ENCODE results near the gene CHRFAM7A. TPM values are rescaled to one million over a fixed set of nuclear protein-coding genes. Genes with fewer than 3 reads are reported as not detected.
A peak's percentile ranks its signal among the peaks of the same experiment; 100 is the strongest.
"Not testable (repeated sequence)": the region's sequence is repeated elsewhere in the genome, so short reads cannot be mapped to it uniquely, and the experiment has no call there.

The CHRFAM7A gene
- total RNA-seq (2014; rRNA removed; shearing (Covaris generic)) = 3.9 and 5.1 TPM in 2 replicates
- 2.5 TPM in 2 replicates for polyA plus RNA-seq (2015; cell fraction: cytosol; rRNA removed)
- 14.3 and 21.8 TPM in 2 replicates for polyA plus RNA-seq (2015; cell fraction: nucleus; rRNA removed)

- DNase-seq (ENCODE audit: low read depth) = not testable (repeated sequence)
Measured at GRCh38 chr15:30392766-30393663, at the start of gene CHRFAM7A. Gene CHRFAM7A (minus strand): TSS chr15:30393540. CDS start chr15:30383351, 10,189 bp downstream.

- not testable (repeated sequence) for DNase-seq (ENCODE audit: low read depth)
Measured at GRCh38 chr15:30438348-30438747, 45.0 kb upstream of the CHRFAM7A start.

GRCh38 chr15:30435878-30436277 lies 42.5 kb upstream of the CHRFAM7A start:
- not testable (repeated sequence) for DNase-seq (ENCODE audit: low read depth)

- DNase-seq (ENCODE audit: low read depth) = peak; percentile 0
Measured at GRCh38 chr15:30420723-30421122, 27.4 kb upstream of the CHRFAM7A start.

- not testable (repeated sequence) for DNase-seq (ENCODE audit: low read depth)
Measured at GRCh38 chr15:30414160-30414559, 20.8 kb upstream of the CHRFAM7A start, which contains the start of gene GOLGA8R. Gene GOLGA8R (minus strand): TSS chr15:30414260. CDS start chr15:30414162, 98 bp downstream.

- DNase-seq (ENCODE audit: low read depth) = not testable (repeated sequence)
Measured at GRCh38 chr15:30407636-30408035, 14.3 kb upstream of the CHRFAM7A start.

GRCh38 chr15:30398988-30399387 lies 5.6 kb upstream of the CHRFAM7A start:
- not testable (repeated sequence) for DNase-seq (ENCODE audit: low read depth)

GRCh38 chr15:30393664-30393991 lies 288 bp upstream of the CHRFAM7A start:
- not testable (repeated sequence) for DNase-seq (ENCODE audit: low read depth)

GRCh38 chr15:30386318-30386887 lies 6.9 kb downstream of the CHRFAM7A start:
- DNase-seq (ENCODE audit: low read depth) = not testable (repeated sequence)

GRCh38 chr15:30377082-30377413 lies 16.3 kb downstream of the CHRFAM7A start:
- DNase-seq (ENCODE audit: low read depth) = not testable (repeated sequence)

- DNase-seq (ENCODE audit: low read depth) = not testable (repeated sequence)
Measured at GRCh38 chr15:30376375-30377081, 16.8 kb downstream of the CHRFAM7A start.

- peak; percentile 0 for DNase-seq (ENCODE audit: low read depth)
Measured at GRCh38 chr15:30375872-30376271, 17.5 kb downstream of the CHRFAM7A start.

GRCh38 chr15:30374862-30375261 lies 18.5 kb downstream of the CHRFAM7A start:
- not testable (repeated sequence) for DNase-seq (ENCODE audit: low read depth)

GRCh38 chr15:30368271-30368670 lies 25.1 kb downstream of the CHRFAM7A start:
- not testable (repeated sequence) for DNase-seq (ENCODE audit: low read depth)

GRCh38 chr15:30367246-30367645 lies 26.1 kb downstream of the CHRFAM7A start:
- DNase-seq (ENCODE audit: low read depth) = not testable (repeated sequence)

- not testable (repeated sequence) for DNase-seq (ENCODE audit: low read depth)
Measured at GRCh38 chr15:30361404-30361803, 31.9 kb downstream of the CHRFAM7A start.

GRCh38 chr15:30360990-30361389 lies 32.4 kb downstream of the CHRFAM7A start:
- DNase-seq (ENCODE audit: low read depth) = not testable (repeated sequence)

- not testable (repeated sequence) for DNase-seq (ENCODE audit: low read depth)
Measured at GRCh38 chr15:30355043-30355442, 38.3 kb downstream of the CHRFAM7A start.

- not testable (repeated sequence) for DNase-seq (ENCODE audit: low read depth)
Measured at GRCh38 chr15:30349803-30350202, 43.5 kb downstream of the CHRFAM7A start.

- not testable (repeated sequence) for DNase-seq (ENCODE audit: low read depth)
Measured at GRCh38 chr15:30336584-30336983, 56.8 kb downstream of the CHRFAM7A start.

- not testable (repeated sequence) for DNase-seq (ENCODE audit: low read depth)
Measured at GRCh38 chr15:30334152-30334551, 59.2 kb downstream of the CHRFAM7A start.
